DMS79 (cell line): ENCODE data around the gene HAPLN1.
"Not testable (repeated sequence)": the region's sequence is repeated elsewhere in the genome, so short reads cannot be mapped to it uniquely, and the experiment has no call there.

Experiments used
- DNase-seq: peaks from one replicate; lab custom pipeline; 2025; lab: John Stamatoyannopoulos, UW

Gene HAPLN1

GRCh38 chr5:83720836-83721537, at the start of gene HAPLN1:
TSS of gene HAPLN1 (minus strand) at chr5:83720855. CDS start at chr5:83673523, 47,332 bp downstream.
- DNase-seq = no peak

- no peak for DNase-seq
Observed at GRCh38 chr5:83767409-83767992, 46.8 kb upstream of the HAPLN1 start.

GRCh38 chr5:83764101-83764500, 43.4 kb upstream of the HAPLN1 start:
- DNase-seq = no peak

GRCh38 chr5:83760579-83760978, 39.9 kb upstream of the HAPLN1 start:
- DNase-seq = no peak

GRCh38 chr5:83752700-83753099, 32.0 kb upstream of the HAPLN1 start:
- no peak for DNase-seq

- DNase-seq = no peak
Observed at GRCh38 chr5:83751201-83751600, 30.5 kb upstream of the HAPLN1 start.

GRCh38 chr5:83750749-83751148, 30.1 kb upstream of the HAPLN1 start:
- no peak for DNase-seq

GRCh38 chr5:83745816-83746215, 25.2 kb upstream of the HAPLN1 start:
- DNase-seq = no peak

- no peak for DNase-seq
Observed at GRCh38 chr5:83744821-83745220, 24.2 kb upstream of the HAPLN1 start.

GRCh38 chr5:83742089-83742488, 21.4 kb upstream of the HAPLN1 start:
- no peak for DNase-seq

GRCh38 chr5:83741571-83741970, 20.9 kb upstream of the HAPLN1 start:
- DNase-seq = no peak

- DNase-seq = no peak
Observed at GRCh38 chr5:83740741-83741140, 20.1 kb upstream of the HAPLN1 start.

- not testable (repeated sequence) for DNase-seq
Observed at GRCh38 chr5:83736169-83736568, 15.5 kb upstream of the HAPLN1 start.

- DNase-seq = not testable (repeated sequence)
Observed at GRCh38 chr5:83735058-83735457, 14.4 kb upstream of the HAPLN1 start.

GRCh38 chr5:83731638-83732037, 11.0 kb upstream of the HAPLN1 start:
- DNase-seq = no peak

GRCh38 chr5:83729362-83729761, 8.7 kb upstream of the HAPLN1 start:
- no peak for DNase-seq

GRCh38 chr5:83726912-83727311, 6.3 kb upstream of the HAPLN1 start:
- DNase-seq = no peak

GRCh38 chr5:83724935-83725334, 4.3 kb upstream of the HAPLN1 start:
- no peak for DNase-seq

GRCh38 chr5:83724001-83724400, 3.3 kb upstream of the HAPLN1 start:
- no peak for DNase-seq

GRCh38 chr5:83723031-83723430, 2.4 kb upstream of the HAPLN1 start:
- DNase-seq = no peak

- no peak for DNase-seq
Observed at GRCh38 chr5:83721953-83722901, 1.6 kb upstream of the HAPLN1 start.

GRCh38 chr5:83718936-83719495, 1.6 kb downstream of the HAPLN1 start:
- no peak for DNase-seq
